GM23338 (cell line): ENCODE measurements around the gene FILIP1. TPM values are rescaled to one million over a fixed set of nuclear protein-coding genes. Genes with fewer than 3 reads are reported as not detected.

Experiments used
- ATAC-seq: fragments of 200-7000 bp; cut with Tn5 transposase; 3 replicates; pipeline ENCODE4 v1.9.1; 2020
- DNase-seq: peaks from one replicate; pipeline ENCODE4 v3.0.0-alpha.2; 2015; ENCODE audit warnings: low spot score
- H2AFZ ChIP-seq: fragments of 200-600 bp; sonication (generic); 2 replicates; pipeline ENCODE4 v1.8.0; 2016; ENCODE audit warnings: antibody characterized with exemption, mild to moderate bottlenecking, moderate library complexity
- H3F3A ChIP-seq: fragments of 200-600 bp; sonication (generic); replicated peaks from 2 replicates; pipeline ENCODE4 v1.8.0; 2017; ENCODE audit warnings: antibody characterized with exemption, mixed run types, low read depth
- H3K27ac ChIP-seq: fragments of 200-600 bp; sonication (generic); 2 replicates; pipeline ENCODE4 v1.6.1; 2016; ENCODE audit warnings: low read depth
- H3K27me3 ChIP-seq: fragments of 200-600 bp; sonication (generic); 2 replicates; pipeline ENCODE4 v1.8.0; 2016; ENCODE audit warnings: mild to moderate bottlenecking, mixed run types, moderate library complexity; ENCODE audit not compliant: insufficient read depth
- H3K36me3 ChIP-seq: fragments of 200-600 bp; sonication (generic); 2 replicates; pipeline ENCODE4 v1.8.0; 2016; ENCODE audit warnings: mild to moderate bottlenecking; ENCODE audit not compliant: insufficient read depth
- H3K4me1 ChIP-seq: fragments of 200-600 bp; sonication (generic); 2 replicates; pipeline ENCODE4 v1.8.0; 2016; ENCODE audit warnings: mild to moderate bottlenecking, moderate library complexity; ENCODE audit not compliant: insufficient read depth
- H3K4me2 ChIP-seq: fragments of 200-600 bp; sonication (generic); 2 replicates; pipeline ENCODE4 v1.7.1; 2017; ENCODE audit warnings: mixed run types
- H3K4me3 ChIP-seq: fragments of 200-600 bp; sonication (generic); 2 replicates; pipeline ENCODE4 v1.6.1; 2016; ENCODE audit warnings: mixed run types
- H3K79me2 ChIP-seq: fragments of 200-600 bp; sonication (generic); replicated peaks from 2 replicates; pipeline ENCODE4 v1.8.0; 2017; ENCODE audit warnings: mild to moderate bottlenecking; ENCODE audit not compliant: insufficient read depth
- H3K9me2 ChIP-seq: fragments of 200-600 bp; sonication (generic); 2 replicates; pipeline ENCODE4 v1.8.0; 2017; ENCODE audit not compliant: insufficient read depth
- H4K20me1 ChIP-seq: fragments of 200-600 bp; sonication (generic); replicated peaks from 2 replicates; pipeline ENCODE4 v1.8.0; 2017; ENCODE audit warnings: mild to moderate bottlenecking; ENCODE audit not compliant: insufficient read depth
- H3K27ac Mint-ChIP-seq: 2 replicates; pipeline ENCODE4 v1.8.0; 2020; ENCODE audit warnings: inconsistent platforms, mild to moderate bottlenecking, moderate library complexity, mixed read lengths
- H3K27me3 Mint-ChIP-seq: 3 replicates; pipeline ENCODE4 v1.8.0; 2022; ENCODE audit warnings: low read depth, mild to moderate bottlenecking, moderate library complexity, mixed read lengths, inconsistent platforms; ENCODE audit not compliant: insufficient read depth, poor library complexity
- H3K36me3 Mint-ChIP-seq: 3 replicates; pipeline ENCODE4 v1.8.0; 2021; ENCODE audit warnings: low read depth, mild to moderate bottlenecking, inconsistent platforms, moderate library complexity, mixed read lengths
- H3K4me1 Mint-ChIP-seq: 3 replicates; pipeline ENCODE4 v1.8.0; 2020; ENCODE audit warnings: mild to moderate bottlenecking, inconsistent platforms, mixed read lengths
- H3K4me3 Mint-ChIP-seq: 3 replicates; pipeline ENCODE4 v1.8.0; 2021; ENCODE audit warnings: moderate library complexity, mild to moderate bottlenecking, inconsistent platforms, mixed read lengths
- H3K9me3 Mint-ChIP-seq: 3 replicates; pipeline ENCODE4 v1.8.0; 2020; ENCODE audit warnings: moderate library complexity, mild to moderate bottlenecking, inconsistent platforms, mixed read lengths
- CTCF ChIP-seq, 2 experiments: fragments of 200-600 bp in 1 of 2; sonication (generic) in 1 of 2; conservative IDR thresholded peaks; 2 replicates each; pipeline versions ENCODE4 v1.5.1 to v1.6.1; 2016 to 2017; ENCODE audit warnings: antibody characterized with exemption in 2 of 2, low read depth in 2 of 2, mild to moderate bottlenecking in 2 of 2, moderate library complexity in 1 of 2
- EZH2phosphoT487 ChIP-seq: fragments of 200-600 bp; sonication (generic); IDR thresholded peaks from one replicate; pipeline ENCODE4 v1.8.1; 2018; ENCODE audit warnings: antibody characterized with exemption; ENCODE audit not compliant: unreplicated experiment
- STAT1 ChIP-seq: IDR thresholded peaks from one replicate; pipeline ENCODE4 v1.6.1; 2016; ENCODE audit warnings: antibody characterized with exemption; ENCODE audit not compliant: unreplicated experiment
- polyA plus RNA-seq: library from polyadenylated mRNA; unstranded; fragments of >200 nt; fragmentation: Nextera tagmentation; extraction: Ambion mirVana; gene quantifications from 2 replicates; pipeline ENCODE4 v1.2.1, GENCODE V29; 2016
- total RNA-seq: library from RNA; depleted of rRNA; stranded (reverse); fragments of >200 nt; shearing (Covaris generic); gene quantifications from 2 replicates; pipeline ENCODE4 v1.2.3, GENCODE V29; 2014
- TF ChIP-seq, protein P1 (sequence below): IDR thresholded peaks from 2 replicates; pipeline ENCODE4 v1.6.1; 2016; ENCODE audit warnings: antibody characterized with exemption
- TF ChIP-seq, protein P2 (sequence below): fragments of 250-450 bp; sonication (Bioruptor Pico); IDR thresholded peaks from 2 replicates; pipeline ENCODE4 v1.5.0; 2020; ENCODE audit warnings: mild to moderate bottlenecking, moderate library complexity

Gene FILIP1
- total and polyA plus RNA-seq, 2 experiments from 2014 or later, result 3.7 to 6.4 TPM

DNA sequence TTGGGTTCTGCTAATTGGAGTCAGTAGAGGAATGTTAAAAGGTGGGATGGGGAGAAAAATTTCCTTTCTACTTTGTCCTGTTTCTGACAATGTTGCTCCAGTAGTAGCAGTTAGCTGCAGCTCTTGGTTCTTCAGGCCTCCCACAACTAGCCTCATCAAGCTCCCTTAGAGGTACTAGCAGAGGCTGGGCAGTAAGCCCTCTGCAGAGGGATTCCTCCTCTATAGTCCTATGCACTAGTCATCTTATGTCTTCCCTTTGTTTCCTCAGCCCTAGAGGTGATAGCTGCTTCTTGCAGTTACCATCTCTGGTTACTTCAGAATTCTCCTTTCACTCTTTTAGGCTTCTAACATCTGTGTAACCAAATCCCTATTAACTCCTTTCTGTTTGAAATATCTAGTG lies 99.8 kb downstream of the FILIP1 start:
- no peak overlapping the region for H3K27ac ChIP-seq
- H3K4me3 ChIP-seq, result no peak overlapping the region
- no peak overlapping the region for H2AFZ ChIP-seq
- H3K36me3 ChIP-seq, result no peaks in the 10 kb centered on the region
- H3F3A ChIP-seq, result no peaks in the 10 kb centered on the region
- H3K79me2 ChIP-seq, result no peaks in the 10 kb centered on the region
- no peak overlapping the region for H3K27ac Mint-ChIP-seq
- DNase-seq, result peak; percentile 24
- H3K36me3 Mint-ChIP-seq, result no peaks in the 10 kb centered on the region
- H3K27me3 Mint-ChIP-seq, result no peaks in the 10 kb centered on the region
- no peak overlapping the region for H3K4me3 Mint-ChIP-seq
- H3K9me2 ChIP-seq, result 0 out of 2 replicates have a peak, but pooled peaks cover 8% of the 10 kb centered on the region
- H3K27me3 ChIP-seq, result no peaks in the 10 kb centered on the region
- H3K9me3 Mint-ChIP-seq, result no peaks in the 10 kb centered on the region
- H3K4me2 ChIP-seq, result no peak overlapping the region
- H3K4me1 Mint-ChIP-seq, result no peaks in the 10 kb centered on the region
- peak; percentile 75 for ATAC-seq
- H3K4me1 ChIP-seq, result peaks cover 2% of the 10 kb centered on the region; the same call in 1 of the 2 replicates
- TF ChIP-seq, protein P1, sequence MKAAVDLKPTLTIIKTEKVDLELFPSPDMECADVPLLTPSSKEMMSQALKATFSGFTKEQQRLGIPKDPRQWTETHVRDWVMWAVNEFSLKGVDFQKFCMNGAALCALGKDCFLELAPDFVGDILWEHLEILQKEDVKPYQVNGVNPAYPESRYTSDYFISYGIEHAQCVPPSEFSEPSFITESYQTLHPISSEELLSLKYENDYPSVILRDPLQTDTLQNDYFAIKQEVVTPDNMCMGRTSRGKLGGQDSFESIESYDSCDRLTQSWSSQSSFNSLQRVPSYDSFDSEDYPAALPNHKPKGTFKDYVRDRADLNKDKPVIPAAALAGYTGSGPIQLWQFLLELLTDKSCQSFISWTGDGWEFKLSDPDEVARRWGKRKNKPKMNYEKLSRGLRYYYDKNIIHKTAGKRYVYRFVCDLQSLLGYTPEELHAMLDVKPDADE, result no peak
- TF ChIP-seq, protein P2, sequence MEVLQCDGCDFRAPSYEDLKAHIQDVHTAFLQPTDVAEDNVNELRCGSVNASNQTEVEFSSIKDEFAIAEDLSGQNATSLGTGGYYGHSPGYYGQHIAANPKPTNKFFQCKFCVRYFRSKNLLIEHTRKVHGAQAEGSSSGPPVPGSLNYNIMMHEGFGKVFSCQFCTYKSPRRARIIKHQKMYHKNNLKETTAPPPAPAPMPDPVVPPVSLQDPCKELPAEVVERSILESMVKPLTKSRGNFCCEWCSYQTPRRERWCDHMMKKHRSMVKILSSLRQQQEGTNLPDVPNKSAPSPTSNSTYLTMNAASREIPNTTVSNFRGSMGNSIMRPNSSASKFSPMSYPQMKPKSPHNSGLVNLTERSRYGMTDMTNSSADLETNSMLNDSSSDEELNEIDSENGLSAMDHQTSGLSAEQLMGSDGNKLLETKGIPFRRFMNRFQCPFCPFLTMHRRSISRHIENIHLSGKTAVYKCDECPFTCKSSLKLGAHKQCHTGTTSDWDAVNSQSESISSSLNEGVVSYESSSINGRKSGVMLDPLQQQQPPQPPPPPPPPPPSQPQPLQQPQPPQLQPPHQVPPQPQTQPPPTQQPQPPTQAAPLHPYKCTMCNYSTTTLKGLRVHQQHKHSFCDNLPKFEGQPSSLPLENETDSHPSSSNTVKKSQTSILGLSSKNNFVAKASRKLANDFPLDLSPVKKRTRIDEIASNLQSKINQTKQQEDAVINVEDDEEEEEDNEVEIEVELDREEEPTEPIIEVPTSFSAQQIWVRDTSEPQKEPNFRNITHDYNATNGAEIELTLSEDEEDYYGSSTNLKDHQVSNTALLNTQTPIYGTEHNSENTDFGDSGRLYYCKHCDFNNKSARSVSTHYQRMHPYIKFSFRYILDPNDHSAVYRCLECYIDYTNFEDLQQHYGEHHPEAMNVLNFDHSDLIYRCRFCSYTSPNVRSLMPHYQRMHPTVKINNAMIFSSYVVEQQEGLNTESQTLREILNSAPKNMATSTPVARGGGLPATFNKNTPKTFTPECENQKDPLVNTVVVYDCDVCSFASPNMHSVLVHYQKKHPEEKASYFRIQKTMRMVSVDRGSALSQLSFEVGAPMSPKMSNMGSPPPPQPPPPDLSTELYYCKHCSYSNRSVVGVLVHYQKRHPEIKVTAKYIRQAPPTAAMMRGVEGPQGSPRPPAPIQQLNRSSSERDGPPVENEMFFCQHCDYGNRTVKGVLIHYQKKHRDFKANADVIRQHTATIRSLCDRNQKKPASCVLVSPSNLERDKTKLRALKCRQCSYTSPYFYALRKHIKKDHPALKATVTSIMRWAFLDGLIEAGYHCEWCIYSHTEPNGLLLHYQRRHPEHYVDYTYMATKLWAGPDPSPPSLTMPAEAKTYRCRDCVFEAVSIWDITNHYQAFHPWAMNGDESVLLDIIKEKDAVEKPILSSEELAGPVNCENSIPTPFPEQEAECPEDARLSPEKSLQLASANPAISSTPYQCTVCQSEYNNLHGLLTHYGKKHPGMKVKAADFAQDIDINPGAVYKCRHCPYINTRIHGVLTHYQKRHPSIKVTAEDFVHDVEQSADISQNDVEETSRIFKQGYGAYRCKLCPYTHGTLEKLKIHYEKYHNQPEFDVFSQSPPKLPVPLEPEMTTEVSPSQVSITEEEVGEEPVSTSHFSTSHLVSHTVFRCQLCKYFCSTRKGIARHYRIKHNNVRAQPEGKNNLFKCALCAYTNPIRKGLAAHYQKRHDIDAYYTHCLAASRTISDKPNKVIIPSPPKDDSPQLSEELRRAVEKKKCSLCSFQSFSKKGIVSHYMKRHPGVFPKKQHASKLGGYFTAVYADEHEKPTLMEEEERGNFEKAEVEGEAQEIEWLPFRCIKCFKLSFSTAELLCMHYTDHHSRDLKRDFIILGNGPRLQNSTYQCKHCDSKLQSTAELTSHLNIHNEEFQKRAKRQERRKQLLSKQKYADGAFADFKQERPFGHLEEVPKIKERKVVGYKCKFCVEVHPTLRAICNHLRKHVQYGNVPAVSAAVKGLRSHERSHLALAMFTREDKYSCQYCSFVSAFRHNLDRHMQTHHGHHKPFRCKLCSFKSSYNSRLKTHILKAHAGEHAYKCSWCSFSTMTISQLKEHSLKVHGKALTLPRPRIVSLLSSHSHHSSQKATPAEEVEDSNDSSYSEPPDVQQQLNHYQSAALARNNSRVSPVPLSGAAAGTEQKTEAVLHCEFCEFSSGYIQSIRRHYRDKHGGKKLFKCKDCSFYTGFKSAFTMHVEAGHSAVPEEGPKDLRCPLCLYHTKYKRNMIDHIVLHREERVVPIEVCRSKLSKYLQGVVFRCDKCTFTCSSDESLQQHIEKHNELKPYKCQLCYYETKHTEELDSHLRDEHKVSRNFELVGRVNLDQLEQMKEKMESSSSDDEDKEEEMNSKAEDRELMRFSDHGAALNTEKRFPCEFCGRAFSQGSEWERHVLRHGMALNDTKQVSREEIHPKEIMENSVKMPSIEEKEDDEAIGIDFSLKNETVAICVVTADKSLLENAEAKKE (CRISPR knock-in tag), result 0 out of 2 replicates have a peak, but pooled peaks have one; percentile 15
- no peaks in the 10 kb centered on the region for H4K20me1 ChIP-seq

DNA sequence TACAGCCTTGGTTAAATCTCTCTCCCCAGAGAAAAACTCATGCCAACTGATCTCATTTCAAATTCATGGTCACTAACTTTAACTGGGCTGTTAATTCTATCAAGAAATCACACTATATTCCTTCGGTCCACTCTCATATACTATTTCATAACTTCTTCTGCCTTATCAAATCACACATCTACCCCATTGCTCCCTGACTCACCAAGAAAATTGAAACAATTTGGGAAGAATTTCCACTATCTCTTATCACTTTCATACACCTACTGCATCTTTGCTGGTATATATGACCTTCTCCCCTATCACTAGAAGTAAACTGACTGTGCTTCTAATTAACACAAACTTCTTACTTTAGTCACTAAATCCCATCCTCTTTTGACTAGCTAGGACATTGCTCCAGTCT lies 102.3 kb downstream of the FILIP1 start:
- H3K9me3 Mint-ChIP-seq, result no peaks in the 10 kb centered on the region; the same call in 2 of the 3 replicates
- no peak overlapping the region for H3K4me2 ChIP-seq
- no peak overlapping the region for H3K27ac Mint-ChIP-seq
- no peaks in the 10 kb centered on the region for H3F3A ChIP-seq
- DNase-seq (no peak), ATAC-seq (no peak)
- no peaks in the 10 kb centered on the region for H3K4me1 Mint-ChIP-seq
- no peaks in the 10 kb centered on the region for H3K36me3 Mint-ChIP-seq
- H3K27me3 Mint-ChIP-seq, result no peaks in the 10 kb centered on the region
- no peak overlapping the region for H3K4me3 ChIP-seq
- H3K79me2 ChIP-seq, result no peaks in the 10 kb centered on the region
- H3K27me3 ChIP-seq, result no peaks in the 10 kb centered on the region
- no peak overlapping the region for H2AFZ ChIP-seq
- no peaks in the 10 kb centered on the region for H4K20me1 ChIP-seq
- H3K4me1 ChIP-seq, result no peaks in the 10 kb centered on the region; the same call in 1 of the 2 replicates
- no peak overlapping the region for H3K4me3 Mint-ChIP-seq
- 0 out of 2 replicates have a peak, but pooled peaks cover 8% of the 10 kb centered on the region for H3K9me2 ChIP-seq
- 0 out of 2 replicates have a peak, but pooled peaks cover 3% of the 10 kb centered on the region for H3K36me3 ChIP-seq
- no peak overlapping the region for H3K27ac ChIP-seq
- TF ChIP-seq EZH2phosphoT487 (no peak), STAT1 (no peak), CTCF (conservative IDR thresholded peaks at IDR 0.05; ENCODE audit: low read depth in 2 of 2) (no peak)
